COLO829 (cell line): Measurements from ENCODE around the gene LRRC8C.
"Not testable (repeated sequence)": the region's sequence is repeated elsewhere in the genome, so short reads cannot be mapped to it uniquely, and the experiment has no call there.

ENCODE experiments used
- DNase-seq: peaks from one replicate; pipeline ENCODE4 v3.0.0; 2012; ENCODE audit warnings: low spot score

Gene LRRC8C

GRCh38 chr1:89704014-89704413, 71.1 kb downstream of the LRRC8C start:
- DNase-seq = no peak

- not testable (repeated sequence) for DNase-seq
Measured at GRCh38 chr1:89704885-89705284, 72.0 kb downstream of the LRRC8C start.

GRCh38 chr1:89705901-89706699, 73.2 kb downstream of the LRRC8C start:
- no peak for DNase-seq

- no peak for DNase-seq
Measured at GRCh38 chr1:89706700-89707012, 73.7 kb downstream of the LRRC8C start.

GRCh38 chr1:89708751-89709375, 75.9 kb downstream of the LRRC8C start:
- no peak for DNase-seq

GRCh38 chr1:89710498-89711139, 77.7 kb downstream of the LRRC8C start:
- no peak for DNase-seq

GRCh38 chr1:89711140-89711778, 78.3 kb downstream of the LRRC8C start:
- no peak for DNase-seq

- no peak for DNase-seq
Measured at GRCh38 chr1:89712420-89712819, 79.5 kb downstream of the LRRC8C start.

GRCh38 chr1:89715677-89716076, 82.8 kb downstream of the LRRC8C start:
- DNase-seq = no peak

- DNase-seq = no peak
Measured at GRCh38 chr1:89719502-89720306, 86.8 kb downstream of the LRRC8C start.

- no peak for DNase-seq
Measured at GRCh38 chr1:89720839-89721238, 87.9 kb downstream of the LRRC8C start.

GRCh38 chr1:89721351-89721750, 88.4 kb downstream of the LRRC8C start:
- DNase-seq = peak; percentile 14

- no peak for DNase-seq
Measured at GRCh38 chr1:89723144-89723543, 90.2 kb downstream of the LRRC8C start.

- DNase-seq = no peak
Measured at GRCh38 chr1:89723863-89724262, 90.9 kb downstream of the LRRC8C start.

GRCh38 chr1:89724369-89725010, 91.6 kb downstream of the LRRC8C start:
- DNase-seq = no peak

GRCh38 chr1:89725011-89725370, 92.1 kb downstream of the LRRC8C start:
- no peak for DNase-seq

- no peak for DNase-seq
Measured at GRCh38 chr1:89725631-89726030, 92.7 kb downstream of the LRRC8C start.

GRCh38 chr1:89727517-89728312, 94.8 kb downstream of the LRRC8C start:
- no peak for DNase-seq

- DNase-seq = no peak
Measured at GRCh38 chr1:89728381-89728780, 95.5 kb downstream of the LRRC8C start.

GRCh38 chr1:89732206-89732605, 99.3 kb downstream of the LRRC8C start:
- DNase-seq = no peak
